A673 (cell line): Measurements from ENCODE around the gene CARMIL1. TPM values are rescaled to one million over a fixed set of nuclear protein-coding genes. Genes with fewer than 3 reads are reported as not detected.

Experiments
- BruUV-seq: library from RNA; stranded (reverse); fragments of 400-500 nt; replicated peaks from 2 replicates; lab custom pipeline; 2021; lab: Mats Ljungman, UMichigan
- CTCF ChIA-PET: fragments of 300-600 bp; sonication (Branson Sonifier 250); formaldehyde crosslinking; loops from one replicate; lab custom pipeline; 2022; ENCODE audit warnings: antibody characterized with exemption; lab: Charles Lee
- POLR2A ChIA-PET: fragments of 300-600 bp; sonication (Branson Sonifier 250); formaldehyde crosslinking; loops from one replicate; lab custom pipeline; 2022; ENCODE audit warnings: antibody characterized with exemption; ENCODE audit not compliant: low non-redundant PET; lab: Charles Lee
- DNase-seq: peaks from one replicate; pipeline ENCODE4 v3.0.0-alpha.2; 2015; ENCODE audit warnings: low spot score
- H3K27ac ChIP-seq: fragments of 200-600 bp; sonication (generic); 2 replicates; pipeline ENCODE4 v1.5.1; 2016; ENCODE audit warnings: mixed run types, low read depth, mild to moderate bottlenecking, mixed read lengths, antibody characterized with exemption, low read length; ENCODE audit not compliant: poor library complexity, severe bottlenecking
- H3K27me3 ChIP-seq: fragments of 200-600 bp; sonication (generic); replicated peaks from 2 replicates; pipeline ENCODE4 v1.6.1; 2017; ENCODE audit warnings: mixed run types, low read depth, mild to moderate bottlenecking, mixed read lengths, antibody characterized with exemption, low read length; ENCODE audit not compliant: insufficient read depth, poor library complexity
- H3K36me3 ChIP-seq: fragments of 200-600 bp; sonication (generic); 2 replicates; pipeline ENCODE4 v1.6.1; 2016; ENCODE audit warnings: mixed run types, mild to moderate bottlenecking, mixed read lengths, antibody characterized with exemption, low read length; ENCODE audit not compliant: insufficient read depth, poor library complexity, severe bottlenecking
- H3K4me1 ChIP-seq: fragments of 200-600 bp; sonication (generic); 2 replicates; pipeline ENCODE4 v1.6.1; 2017; ENCODE audit warnings: mixed run types, mild to moderate bottlenecking, mixed read lengths, antibody characterized with exemption, low read length; ENCODE audit not compliant: insufficient read depth, poor library complexity, severe bottlenecking
- H3K4me3 ChIP-seq: fragments of 200-600 bp; sonication (generic); 2 replicates; pipeline ENCODE4 v1.5.1; 2016; ENCODE audit warnings: low read depth, mixed run types, mild to moderate bottlenecking, mixed read lengths, low read length; ENCODE audit not compliant: poor library complexity, severe bottlenecking
- H3K9me3 ChIP-seq: fragments of 200-600 bp; sonication (generic); 2 replicates; pipeline ENCODE4 v1.6.1; 2016; ENCODE audit warnings: mixed run types, low read depth, mild to moderate bottlenecking, mixed read lengths, antibody characterized with exemption, low read length; ENCODE audit not compliant: poor library complexity, severe bottlenecking
- CTCF ChIP-seq: fragments of 300-800, 200-600 bp; sonication (generic); conservative IDR thresholded peaks from 2 replicates; pipeline ENCODE4 v1.5.1; 2017; ENCODE audit warnings: low read depth, mild to moderate bottlenecking, antibody characterized with exemption, low read length, moderate library complexity, mixed read lengths
- EZH2 ChIP-seq: fragments of 200-600 bp; sonication (generic); IDR thresholded peaks from 2 replicates; pipeline ENCODE4 v1.6.1; 2017; ENCODE audit warnings: borderline replicate concordance, low read depth, mild to moderate bottlenecking, mixed read lengths, antibody characterized with exemption, low read length; ENCODE audit not compliant: poor library complexity, severe bottlenecking
- intact Hi-C: fragments of 100-400 bp; cut with micrococcal nuclease; formaldehyde crosslinking; loops from one replicate; pipeline ENCODE4 v1.10.0; 2022; ENCODE audit not compliant: unreplicated experiment
- total RNA-seq: library from RNA; stranded (reverse); gene quantifications from 2 replicates; pipeline ENCODE4 v1.2.3, GENCODE V29; 2021

CARMIL1 gene
- total RNA-seq, 1 experiment from 2014 or later, result 7.2 TPM

DNA sequence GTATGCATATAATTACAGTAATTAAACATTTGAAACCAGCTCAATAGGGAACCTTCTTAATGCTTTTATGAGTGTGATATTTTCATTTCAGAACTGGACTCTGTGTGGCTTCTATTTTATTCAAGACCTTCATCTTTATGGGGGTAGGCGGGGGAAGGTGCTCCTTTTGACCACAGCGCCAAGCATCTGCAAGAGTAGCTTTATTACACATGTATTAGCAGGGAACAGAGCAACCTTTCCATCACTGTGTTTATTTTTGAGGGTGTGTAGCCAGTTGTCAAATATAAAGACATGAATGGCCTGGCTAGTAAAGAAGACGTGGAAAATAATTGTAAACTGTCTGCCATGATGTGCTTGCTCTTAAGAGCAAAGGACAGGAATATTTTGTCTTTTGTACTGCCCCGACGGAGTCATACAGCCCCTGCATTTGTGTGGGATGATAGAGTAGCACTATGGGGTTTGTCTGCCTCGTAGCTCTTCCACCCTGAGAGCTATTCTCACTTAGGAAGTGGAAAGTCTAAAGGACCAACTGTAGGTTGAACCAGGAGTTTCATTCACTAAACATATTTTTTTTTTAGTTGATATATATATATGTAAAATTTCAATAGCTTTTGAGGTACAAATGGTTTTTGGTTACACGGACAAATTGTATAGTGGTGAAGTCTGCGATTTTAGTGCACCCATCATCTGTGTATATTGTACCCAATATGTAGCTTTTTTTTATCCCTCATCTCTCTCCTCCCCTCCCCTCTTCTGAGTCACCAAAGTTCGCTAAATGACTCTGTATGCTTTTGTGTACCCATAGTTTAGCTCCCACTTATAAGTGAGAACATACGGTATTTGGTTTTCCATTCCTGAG, 91.2 kb downstream of the CARMIL1 start:
- no peak for DNase-seq
- Histone ChIP-seq H3K4me3 (no peak overlapping the region), H3K27me3 (no peaks in the 10 kb centered on the region), H3K36me3 (no peaks in the 10 kb centered on the region), H3K27ac (no peak overlapping the region), H3K4me1 (peaks cover 7% of the 10 kb centered on the region), H3K9me3 (no peaks in the 10 kb centered on the region)
- intact Hi-C loops, result no loop called here
- BruUV-seq, result no TSS peak
- ChIA-PET CTCF (no interaction called here), POLR2A (interaction anchor here (0.7 kb wide), 1 partner anchor 84 kb away, joined by 5 read pairs; no protein-coding TSS in a partner anchor)
- TF ChIP-seq EZH2 (no peak), CTCF (no peak)

DNA sequence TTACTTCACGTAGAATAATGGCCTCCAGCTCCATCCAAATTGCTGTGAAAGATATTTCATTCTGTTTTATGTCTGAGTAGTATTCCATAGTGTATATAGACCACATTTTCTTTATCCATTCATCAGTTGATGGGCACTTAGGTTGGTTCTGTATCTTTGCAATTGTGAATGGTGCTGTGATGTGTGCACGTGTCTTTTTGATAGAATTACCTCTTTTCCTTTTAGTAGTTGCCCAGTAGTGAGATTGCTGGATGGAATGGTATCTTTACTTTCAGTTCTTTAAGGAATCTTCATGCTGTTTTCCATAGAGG, 91.8 kb downstream of the CARMIL1 start:
- TF ChIP-seq CTCF, result no peak
- no peak for TF ChIP-seq EZH2
- no peak overlapping the region for H3K4me3 ChIP-seq
- BruUV-seq, result no TSS peak
- no peak for DNase-seq
- no peaks in the 10 kb centered on the region for H3K27me3 ChIP-seq
- intact Hi-C loops, result no loop called here
- no peak overlapping the region for H3K27ac ChIP-seq
- CTCF ChIA-PET, result no interaction called here
- peaks cover 7% of the 10 kb centered on the region for H3K4me1 ChIP-seq
- H3K36me3 ChIP-seq, result no peaks in the 10 kb centered on the region
- H3K9me3 ChIP-seq, result no peaks in the 10 kb centered on the region
- POLR2A ChIA-PET, result no interaction called here

- BruUV-seq, result no TSS peak
- no peaks in the 10 kb centered on the region for H3K36me3 ChIP-seq
- H3K4me3 ChIP-seq, result no peak overlapping the region
- POLR2A ChIA-PET, result no interaction called here
- intact Hi-C loops, result no loop called here
- H3K9me3 ChIP-seq, result no peaks in the 10 kb centered on the region
- CTCF ChIA-PET, result no interaction called here
- H3K4me1 ChIP-seq, result no peaks in the 10 kb centered on the region
- no peak for DNase-seq
- no peak for TF ChIP-seq CTCF
- no peak for TF ChIP-seq EZH2
- H3K27me3 ChIP-seq, result no peaks in the 10 kb centered on the region
- H3K27ac ChIP-seq, result no peak overlapping the region
Observed at GRCh38 chr6:25375125-25375524, 96.0 kb downstream of the CARMIL1 start.
